Glomerular visceral epithelial cell (primary cell): Measurements from ENCODE around the gene AZIN2.
A peak's percentile ranks its signal among the peaks of the same experiment; 100 is the strongest.
"Not testable (repeated sequence)": the region's sequence is repeated elsewhere in the genome, so short reads cannot be mapped to it uniquely, and the experiment has no call there.

Experiments
- DNase-seq: peaks from one replicate; pipeline ENCODE4 v3.0.0-alpha.2; 2016; ENCODE audit errors: extremely low spot score

AZIN2 gene

DNA sequence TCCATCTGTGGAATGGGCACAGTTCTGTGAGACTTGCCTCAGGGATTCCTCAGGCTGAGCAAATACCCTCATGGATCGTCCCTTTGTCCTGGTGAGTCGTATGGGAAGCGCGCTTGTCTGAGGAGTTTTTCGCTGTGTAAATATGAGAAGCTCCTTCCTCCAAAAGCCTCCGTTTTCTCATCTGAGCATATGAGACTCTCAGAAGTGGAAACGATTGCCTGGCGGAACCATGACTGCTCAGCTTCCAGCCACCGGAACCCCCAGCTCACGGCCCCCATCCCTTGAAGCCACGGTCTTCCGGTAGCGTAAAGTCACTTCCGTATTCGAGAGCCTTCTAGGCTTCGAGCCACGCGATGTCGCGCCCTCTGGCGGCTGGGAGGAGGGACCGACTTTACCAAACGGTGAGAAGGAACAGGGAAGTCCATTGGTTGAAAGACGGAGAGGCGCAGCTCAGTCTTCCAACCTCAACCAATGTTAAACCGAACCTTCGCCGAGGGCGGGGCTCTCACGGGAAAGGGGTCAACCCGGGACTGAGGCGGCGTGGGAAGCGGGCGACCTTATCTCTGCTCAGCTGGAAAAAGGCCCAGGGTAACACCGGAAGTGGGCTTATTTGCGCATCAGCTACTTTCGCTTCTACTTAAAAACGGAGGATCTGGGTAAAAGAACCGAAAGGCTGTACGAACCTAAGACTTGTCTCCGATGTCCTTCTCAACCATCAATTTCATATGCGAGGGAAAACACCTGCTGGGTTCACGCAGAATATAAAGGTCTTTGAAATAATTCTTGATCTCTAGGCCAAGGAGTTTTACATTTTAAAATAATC is 46.3 kb downstream of the AZIN2 start:
- peak; percentile 99 for DNase-seq

GRCh38 chr1:33128781-33129180 is 47.8 kb downstream of the AZIN2 start:
- DNase-seq = no peak

- DNase-seq = no peak
Observed at GRCh38 chr1:33130297-33130696, 49.3 kb downstream of the AZIN2 start.

DNA sequence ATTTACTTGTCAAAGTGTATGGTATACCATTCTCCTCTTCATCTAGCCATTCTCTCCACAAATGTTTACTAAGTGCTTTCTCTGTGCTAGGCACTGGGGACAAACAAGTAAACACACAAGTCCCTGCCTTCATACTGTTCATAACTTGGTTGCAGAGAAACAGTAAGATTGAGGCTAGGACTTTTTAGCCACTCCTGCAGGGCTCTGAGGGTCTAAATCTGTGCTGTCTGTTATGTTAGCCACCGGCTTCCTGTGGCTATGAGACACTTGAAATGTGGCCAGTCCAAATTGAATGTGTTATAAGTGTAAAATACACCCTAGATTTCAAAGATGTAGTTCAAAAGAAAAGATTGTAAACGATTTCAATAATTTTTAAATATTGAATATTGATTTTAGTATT is 50.2 kb downstream of the AZIN2 start:
- no peak for DNase-seq

DNA sequence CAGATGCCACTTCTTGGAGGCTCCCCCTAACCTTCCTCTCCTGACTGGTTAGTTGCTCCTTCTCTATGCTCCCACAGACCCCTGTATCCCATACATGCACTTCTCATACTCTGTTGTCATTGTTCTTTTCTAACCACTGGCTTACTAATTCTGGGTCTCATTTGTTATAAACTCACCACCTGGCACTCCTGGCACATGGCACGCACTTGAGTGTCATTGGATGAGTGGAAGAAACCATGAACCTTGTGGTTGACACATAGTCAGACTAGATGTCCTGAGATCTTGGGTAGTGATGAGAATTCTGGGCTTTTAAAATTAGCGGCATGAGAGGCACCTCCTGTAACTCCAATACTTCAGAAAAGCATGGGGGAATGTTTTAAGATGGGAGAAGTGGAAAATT is 51.6 kb downstream of the AZIN2 start:
- no peak for DNase-seq

DNA sequence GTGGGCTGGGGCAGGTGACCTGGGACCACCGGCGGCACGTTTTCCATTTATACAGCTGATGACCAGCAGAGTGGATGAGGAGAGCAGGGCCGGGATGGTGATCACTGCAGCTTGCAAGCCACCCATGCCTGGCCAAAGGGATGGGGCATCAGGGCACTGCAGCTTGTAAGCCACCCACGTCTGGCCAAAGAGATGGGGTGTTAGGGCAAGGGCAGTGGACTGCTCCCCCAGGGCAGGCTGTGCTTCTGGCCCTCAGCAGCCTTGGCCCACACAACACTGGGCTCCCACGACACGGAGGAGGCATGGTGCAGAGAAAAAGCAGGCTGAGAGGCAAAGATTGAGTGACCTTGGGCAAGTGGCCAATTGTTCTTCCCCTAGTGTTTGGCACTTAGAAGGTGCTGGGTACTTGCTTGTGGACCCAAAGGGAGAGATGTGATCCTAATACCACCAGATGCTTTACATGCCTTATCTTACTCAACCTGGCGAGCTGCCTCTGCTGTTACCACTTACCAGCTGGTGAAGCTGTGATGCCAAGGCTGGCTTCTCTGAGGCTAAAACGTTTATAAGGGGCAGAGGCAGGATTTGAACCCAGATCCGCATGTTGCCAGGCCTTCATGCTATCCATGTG is 52.6 kb downstream of the AZIN2 start:
- no peak for DNase-seq

DNA sequence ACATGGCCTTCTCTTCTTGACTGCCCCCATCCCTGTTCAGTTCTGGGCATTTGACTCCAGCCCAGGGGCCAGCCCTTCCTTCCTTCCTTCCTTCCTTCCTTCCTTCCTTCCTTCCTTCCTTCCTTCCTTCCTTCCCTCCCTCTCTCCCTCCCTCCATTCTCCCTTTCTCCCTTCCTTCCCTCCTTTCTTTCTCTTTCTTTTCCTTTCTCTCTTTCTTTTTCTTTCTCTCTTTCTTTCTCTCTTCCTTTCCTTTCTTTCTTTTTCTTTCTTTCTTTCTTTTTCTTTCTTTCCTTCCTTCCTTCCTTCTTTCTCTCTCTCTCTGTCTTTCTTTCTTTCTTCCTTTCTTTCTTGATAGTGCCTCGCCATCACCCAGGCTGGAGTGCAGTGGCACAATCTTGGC is 55.1 kb downstream of the AZIN2 start:
- not testable (repeated sequence) for DNase-seq

DNA sequence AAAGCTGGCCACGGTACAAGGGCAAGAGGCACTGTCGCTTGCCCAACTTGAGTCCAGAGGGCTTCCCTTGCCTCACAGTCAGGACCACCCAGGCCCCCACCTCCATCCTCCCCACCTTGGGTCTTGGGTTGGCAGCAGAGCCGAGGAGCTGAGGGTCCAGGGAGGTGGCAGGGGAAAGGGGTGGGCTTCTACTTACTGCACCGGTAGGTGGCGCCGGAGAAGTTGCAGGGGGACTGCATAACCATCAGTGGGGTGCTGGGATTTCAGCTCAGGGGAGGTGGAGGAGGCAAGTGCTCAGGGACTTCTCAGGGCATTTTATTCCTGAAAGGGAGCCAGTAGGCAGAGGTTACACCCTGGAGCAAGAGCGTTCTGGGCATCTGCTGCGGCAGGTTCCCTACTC is 56.8 kb downstream of the AZIN2 start:
- no peak for DNase-seq

DNA sequence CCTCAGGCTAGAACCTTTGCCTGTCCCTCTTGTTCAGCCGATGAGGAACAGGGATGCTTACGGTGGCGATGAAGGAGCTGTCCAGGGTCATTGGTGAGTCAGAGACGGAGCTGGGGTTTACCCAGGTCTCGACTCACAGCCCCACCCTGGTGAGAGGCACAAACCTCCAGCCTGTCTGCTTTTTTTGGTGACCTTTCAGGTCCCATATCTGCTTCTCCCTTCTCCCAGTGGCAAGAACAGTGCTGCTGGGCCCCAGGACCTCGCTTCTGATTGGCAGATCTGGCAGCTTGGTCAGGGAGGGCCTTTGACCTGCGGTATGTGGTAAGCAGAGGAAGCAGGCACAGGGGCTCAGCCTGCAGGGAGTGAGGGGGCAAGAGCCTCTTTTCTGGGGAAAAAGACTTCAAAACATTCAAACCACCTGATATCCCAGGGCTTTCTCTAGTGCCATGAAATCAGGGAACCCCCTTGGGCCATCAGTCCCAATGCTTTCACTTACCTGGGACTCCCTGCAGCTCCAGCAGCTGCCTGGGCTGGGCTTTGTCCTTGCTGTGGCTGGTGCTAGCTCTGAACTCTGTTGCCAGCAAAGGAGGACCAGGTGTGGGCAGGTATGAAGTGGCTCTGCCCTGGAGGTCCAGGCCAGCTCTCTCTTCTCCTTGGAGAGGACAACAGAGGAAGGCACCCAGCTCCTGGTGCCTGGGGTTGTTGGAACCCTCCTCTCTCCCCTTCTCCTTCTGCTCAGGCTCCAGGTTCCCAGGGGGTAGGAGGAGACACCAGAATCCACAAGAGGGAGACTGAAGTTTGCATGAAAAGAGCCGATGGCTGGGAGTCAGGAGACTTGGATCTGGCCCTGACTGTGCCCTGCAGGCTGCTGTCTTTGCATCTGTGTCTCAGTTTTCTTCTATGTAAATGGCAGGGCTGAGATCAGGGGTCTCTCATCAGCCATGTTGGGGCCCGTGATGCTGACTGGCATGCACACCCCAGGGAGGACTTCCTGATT is 59.5 kb downstream of the AZIN2 start:
- DNase-seq = no peak

GRCh38 chr1:33141216-33141615 is 60.3 kb downstream of the AZIN2 start:
- no peak for DNase-seq

DNA sequence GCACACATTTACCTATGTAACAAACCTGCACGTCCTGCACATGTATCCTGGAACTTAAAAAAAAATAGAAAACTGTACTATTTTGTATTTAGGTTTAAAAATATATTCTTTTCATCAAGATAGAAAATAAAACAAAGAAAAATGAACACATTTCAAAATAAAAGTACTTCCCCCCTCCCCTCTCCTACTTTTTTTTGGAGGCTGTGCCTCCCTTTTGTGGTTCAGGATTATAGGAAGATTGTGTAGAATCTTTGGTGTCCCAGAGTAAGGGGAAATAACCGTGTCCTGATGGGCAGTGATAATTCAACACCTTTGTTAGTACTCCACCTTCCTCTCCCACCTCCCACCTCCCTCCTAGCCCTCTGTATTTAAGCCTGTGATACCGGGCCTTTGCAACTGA is 60.8 kb downstream of the AZIN2 start:
- DNase-seq = no peak

GRCh38 chr1:33142483-33143064 is 61.6 kb downstream of the AZIN2 start:
- DNase-seq = no peak

- no peak for DNase-seq
Observed at GRCh38 chr1:33143176-33143575, 62.2 kb downstream of the AZIN2 start.

DNA sequence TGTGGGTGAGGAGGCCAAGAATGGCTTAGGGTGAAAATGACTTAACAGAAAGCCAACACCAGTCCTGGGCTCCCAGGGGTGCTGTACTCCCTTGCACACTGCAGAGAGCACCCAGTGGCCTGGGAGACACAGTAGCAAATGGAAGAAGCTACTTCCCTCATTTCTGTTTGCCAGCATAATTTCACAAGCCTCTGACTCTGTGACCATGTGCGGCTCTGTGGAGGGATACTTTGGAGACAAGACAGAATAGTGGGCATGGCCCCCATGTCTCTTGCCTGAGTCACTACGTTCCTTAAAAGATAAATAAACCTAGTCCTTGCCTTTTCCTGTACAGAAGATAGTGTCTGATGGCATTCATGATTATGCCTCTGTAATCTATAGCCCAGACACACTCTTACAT is 62.7 kb downstream of the AZIN2 start:
- no peak for DNase-seq

- DNase-seq = no peak
Observed at GRCh38 chr1:33146003-33146402, 65.0 kb downstream of the AZIN2 start.

GRCh38 chr1:33147275-33147996 is 66.5 kb downstream of the AZIN2 start:
- DNase-seq = no peak

DNA sequence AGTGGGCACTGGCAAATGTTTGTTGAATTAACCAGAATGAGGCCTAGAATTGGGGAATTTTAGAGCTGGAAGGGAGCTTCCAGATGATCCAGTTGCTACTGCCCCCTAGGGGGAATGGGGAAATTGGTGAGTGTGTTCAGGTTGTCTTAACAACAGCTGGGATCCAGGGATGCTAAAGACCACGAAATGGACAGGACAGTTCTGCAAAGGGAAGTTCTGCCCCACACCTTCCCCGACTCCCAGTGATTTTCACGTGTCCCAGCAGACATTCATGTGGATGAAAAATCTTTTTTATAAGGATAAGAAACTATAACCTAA is 67.0 kb downstream of the AZIN2 start:
- DNase-seq = no peak

DNA sequence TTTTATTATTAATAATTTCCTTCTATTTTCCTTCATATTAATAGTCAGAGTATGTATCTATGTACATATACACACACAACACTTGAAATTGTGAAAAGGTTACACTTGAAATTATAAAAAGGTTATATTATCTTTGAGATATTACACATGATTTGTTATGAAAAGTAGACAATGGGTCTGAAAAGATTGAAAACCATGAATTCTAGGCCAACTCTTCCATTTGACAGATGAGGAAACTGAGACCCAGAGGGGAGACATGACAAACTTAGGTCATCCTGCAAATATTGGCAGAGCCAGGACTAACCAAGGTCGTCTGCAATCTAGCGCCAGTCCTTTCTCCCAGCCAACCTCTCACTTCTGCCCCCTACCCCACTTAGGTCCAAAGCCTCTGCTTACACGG is 67.7 kb downstream of the AZIN2 start:
- no peak for DNase-seq

DNA sequence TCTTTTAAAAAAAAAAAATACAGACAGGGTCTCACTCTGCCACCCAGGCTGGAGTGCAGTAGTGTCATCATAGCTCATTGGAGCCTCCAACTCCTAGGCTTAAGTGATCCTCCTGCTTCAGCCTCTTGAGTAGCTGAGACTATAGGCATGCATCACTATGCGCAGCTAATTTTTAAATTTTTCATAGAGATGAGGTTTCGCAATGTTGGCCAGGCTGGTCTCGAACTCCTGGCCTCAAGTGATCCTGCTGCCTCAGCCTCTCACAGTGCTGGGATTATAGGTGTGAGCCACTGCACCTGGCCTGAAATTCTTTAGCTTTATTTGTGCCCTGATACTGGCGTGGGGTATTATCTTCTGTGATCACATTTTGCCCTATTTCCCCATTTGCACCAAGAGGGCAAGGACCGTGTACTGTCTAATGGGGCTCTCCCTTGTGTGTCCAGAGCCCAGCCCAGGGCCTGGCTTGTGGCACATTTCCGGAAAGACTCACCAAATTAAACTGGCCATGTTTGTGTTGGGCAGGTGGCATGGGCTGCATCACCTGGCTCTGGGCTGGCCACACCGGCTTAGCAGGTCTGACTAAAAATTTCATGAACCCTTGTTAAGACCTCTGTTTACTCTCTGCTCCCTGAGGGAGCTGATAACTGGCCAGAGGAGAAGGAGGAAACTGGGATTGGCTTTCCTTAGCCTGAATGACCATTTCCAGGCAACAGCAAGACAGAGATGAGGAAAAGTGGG is 68.7 kb downstream of the AZIN2 start:
- DNase-seq = no peak

GRCh38 chr1:33150522-33150921 is 69.6 kb downstream of the AZIN2 start:
- DNase-seq = peak; percentile 25

GRCh38 chr1:33151116-33151515 is 70.2 kb downstream of the AZIN2 start:
- no peak for DNase-seq
